HG02571 (cell line): Measurements from ENCODE around the gene RNF40.
A peak's percentile ranks its signal among the peaks of the same experiment; 100 is the strongest.

ENCODE experiments used
- ATAC-seq: cut with Tn5 transposase; IDR thresholded peaks from one replicate; pipeline ENCODE4 v1.9.1; 2021; ENCODE audit warnings: mild to moderate bottlenecking, moderate library complexity; ENCODE audit not compliant: unreplicated experiment

RNF40 gene

GRCh38 chr16:30761427-30761927, 645 bp upstream of the RNF40 start:
- ATAC-seq: peak; percentile 23

- no peak for ATAC-seq
Observed at GRCh38 chr16:30762991-30763725, 1.0 kb downstream of the RNF40 start.

GRCh38 chr16:30764086-30764485, 2.0 kb downstream of the RNF40 start:
- ATAC-seq: no peak

GRCh38 chr16:30764816-30765465, 2.8 kb downstream of the RNF40 start:
- ATAC-seq: no peak

- no peak for ATAC-seq
Observed at GRCh38 chr16:30766206-30766932, 4.2 kb downstream of the RNF40 start.

GRCh38 chr16:30766933-30767284, 4.8 kb downstream of the RNF40 start:
- no peak for ATAC-seq

- no peak for ATAC-seq
Observed at GRCh38 chr16:30767767-30768465, 5.8 kb downstream of the RNF40 start.

GRCh38 chr16:30768583-30769181, 6.6 kb downstream of the RNF40 start:
- ATAC-seq: no peak

- ATAC-seq: no peak
Observed at GRCh38 chr16:30769379-30770089, 7.4 kb downstream of the RNF40 start.

GRCh38 chr16:30771726-30772125, 9.6 kb downstream of the RNF40 start:
- ATAC-seq: no peak

- ATAC-seq: no peak
Observed at GRCh38 chr16:30773826-30774225, 11.7 kb downstream of the RNF40 start.

- no peak for ATAC-seq
Observed at GRCh38 chr16:30774367-30775130, 12.4 kb downstream of the RNF40 start.

GRCh38 chr16:30775131-30775391, 12.9 kb downstream of the RNF40 start:
- no peak for ATAC-seq

GRCh38 chr16:30775392-30776188, 13.5 kb downstream of the RNF40 start:
- no peak for ATAC-seq

GRCh38 chr16:30777591-30778297, 15.6 kb downstream of the RNF40 start:
- ATAC-seq: no peak

GRCh38 chr16:30778549-30779244, 16.6 kb downstream of the RNF40 start:
- no peak for ATAC-seq

GRCh38 chr16:30779596-30779995, 17.5 kb downstream of the RNF40 start:
- ATAC-seq: no peak

GRCh38 chr16:30780021-30780420, 17.9 kb downstream of the RNF40 start:
- ATAC-seq: no peak
